Activated naive CD8-positive, alpha-beta T cell treated with anti-CD3 and anti-CD28 coated beads for 36 hours (primary cell): ENCODE measurements around the gene FBXO2. TPM values are rescaled to one million over a fixed set of nuclear protein-coding genes. Genes with fewer than 3 reads are reported as not detected.

Source experiments
- DNase-seq: peaks from one replicate; pipeline ENCODE4 v3.0.0; 2021
- H3K27ac Mint-ChIP-seq: one replicate; pipeline ENCODE4 v1.8.0; 2022; ENCODE audit warnings: mild to moderate bottlenecking, moderate library complexity, mixed read lengths
- H3K27me3 Mint-ChIP-seq: one replicate; pipeline ENCODE4 v1.8.0; 2022; ENCODE audit warnings: mild to moderate bottlenecking, mixed read lengths
- H3K36me3 Mint-ChIP-seq: one replicate; pipeline ENCODE4 v1.8.0; 2021; ENCODE audit warnings: mild to moderate bottlenecking, mixed read lengths
- H3K4me1 Mint-ChIP-seq: one replicate; pipeline ENCODE4 v1.8.0; 2021; ENCODE audit warnings: mixed read lengths
- H3K4me3 Mint-ChIP-seq: one replicate; pipeline ENCODE4 v1.8.0; 2022; ENCODE audit warnings: mild to moderate bottlenecking, moderate library complexity, mixed read lengths
- H3K9me3 Mint-ChIP-seq: one replicate; pipeline ENCODE4 v1.8.0; 2022; ENCODE audit warnings: mixed read lengths
- total RNA-seq, 2 experiments: library from RNA; stranded (reverse); gene quantifications; one replicate each; pipeline ENCODE4 v1.2.3, GENCODE V29; 2021

Gene FBXO2, protein sequence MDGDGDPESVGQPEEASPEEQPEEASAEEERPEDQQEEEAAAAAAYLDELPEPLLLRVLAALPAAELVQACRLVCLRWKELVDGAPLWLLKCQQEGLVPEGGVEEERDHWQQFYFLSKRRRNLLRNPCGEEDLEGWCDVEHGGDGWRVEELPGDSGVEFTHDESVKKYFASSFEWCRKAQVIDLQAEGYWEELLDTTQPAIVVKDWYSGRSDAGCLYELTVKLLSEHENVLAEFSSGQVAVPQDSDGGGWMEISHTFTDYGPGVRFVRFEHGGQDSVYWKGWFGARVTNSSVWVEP
- 1 to 10 TPM; 1.5 to 1.7 TPM for total RNA-seq

DNA sequence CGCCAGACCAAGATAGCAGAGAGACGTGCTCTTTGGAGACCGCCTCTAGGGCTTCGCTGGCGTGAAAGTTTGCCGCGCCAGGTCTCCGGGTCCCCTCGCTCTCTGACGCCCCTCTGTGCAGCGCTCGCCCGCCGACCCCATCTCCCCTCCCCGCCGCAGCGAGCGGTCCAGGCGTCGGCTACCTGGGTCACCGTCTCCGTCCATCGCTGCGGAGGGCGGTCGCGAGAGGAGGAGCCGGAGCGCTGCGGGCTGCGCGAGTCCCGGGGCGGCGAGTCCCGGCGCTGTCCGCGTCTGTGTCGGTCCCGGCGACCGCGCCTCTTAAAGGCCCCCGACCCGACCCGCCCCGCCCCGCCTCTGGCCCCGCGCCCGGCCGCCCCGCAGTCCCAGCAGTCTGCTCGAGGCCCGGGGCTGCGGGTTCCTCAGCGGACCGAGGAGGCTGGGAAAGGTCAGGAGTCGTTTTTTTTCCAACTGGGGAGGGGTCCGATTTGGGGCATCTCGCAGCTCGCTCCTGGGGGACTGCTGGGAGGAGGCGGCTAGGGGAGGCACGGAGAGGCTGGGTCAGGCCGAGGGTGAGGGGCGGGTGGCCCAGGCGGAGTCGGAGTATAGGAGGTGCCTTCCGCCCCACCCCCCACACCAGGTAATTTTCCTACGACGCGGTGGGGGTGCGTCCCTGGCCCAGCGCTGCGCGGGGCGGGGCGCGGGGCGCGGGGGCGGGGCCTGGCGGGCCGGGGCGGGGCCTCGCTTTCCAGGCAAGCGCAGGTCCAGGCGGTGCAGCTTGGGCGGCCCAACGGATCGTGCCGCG lies at the start of gene FBXO2, which contains the start of gene FBXO44:
Gene FBXO2 (minus strand): TSS at position 293 of the 802 bp plus-strand sequence. CDS start 89 bp downstream, at position 204.
Gene FBXO44 (plus strand): TSS at position 741 of the 802 bp plus-strand sequence. CDS start 959 bp downstream, outside the sequence.
- no peaks in the 10 kb centered on the region for H3K36me3 Mint-ChIP-seq
- peak; percentile 62 for DNase-seq
- H3K27me3 Mint-ChIP-seq: no peaks in the 10 kb centered on the region
- H3K4me3 Mint-ChIP-seq: peak within 1 kb of the TSS; percentile 76
- peaks cover 16% of the 10 kb centered on the region for H3K4me1 Mint-ChIP-seq
- H3K9me3 Mint-ChIP-seq: no peaks in the 10 kb centered on the region
- no peak within 1 kb of the TSS for H3K27ac Mint-ChIP-seq

- DNase-seq: no peak
- no peaks in the 10 kb centered on the region for H3K36me3 Mint-ChIP-seq
- H3K4me3 Mint-ChIP-seq: no peak overlapping the region
- peaks cover 3% of the 10 kb centered on the region for H3K27me3 Mint-ChIP-seq
- H3K9me3 Mint-ChIP-seq: no peaks in the 10 kb centered on the region
- no peak overlapping the region for H3K27ac Mint-ChIP-seq
- no peaks in the 10 kb centered on the region for H3K4me1 Mint-ChIP-seq
Observed at GRCh38 chr1:11703357-11704193, 49.3 kb upstream of the FBXO2 start.

DNA sequence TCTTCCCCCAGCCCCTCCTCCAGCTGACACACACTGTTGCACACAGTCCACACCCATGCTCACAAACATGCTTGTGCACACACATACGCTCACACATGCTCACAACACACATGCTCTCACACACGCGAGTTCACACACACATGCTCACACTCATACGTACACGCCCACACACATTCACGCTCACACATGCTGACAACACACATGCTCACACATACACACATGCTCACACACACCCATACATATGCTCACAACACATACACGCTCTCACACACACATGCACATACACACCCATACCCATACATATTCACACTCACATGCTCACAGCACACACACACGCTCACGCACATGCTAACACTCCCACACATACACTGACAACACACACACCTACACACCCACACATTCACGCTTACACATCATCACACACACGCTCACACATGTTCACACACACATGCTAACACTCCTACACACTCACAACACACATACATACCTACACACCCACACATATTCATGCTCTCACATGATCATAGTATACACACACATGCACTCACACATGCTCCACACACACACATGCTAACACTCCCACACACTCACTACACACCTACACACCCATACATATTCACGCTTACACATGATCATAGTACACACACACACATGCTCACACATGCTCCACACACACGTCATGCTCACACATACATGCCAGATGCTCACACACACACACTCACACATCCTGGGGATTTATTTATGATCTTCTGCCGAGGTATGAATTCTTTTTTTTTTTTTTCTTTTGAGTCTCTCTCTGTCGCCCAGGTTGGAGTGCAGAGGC lies 48.0 kb upstream of the FBXO2 start:
- H3K9me3 Mint-ChIP-seq: no peaks in the 10 kb centered on the region
- no peak overlapping the region for H3K4me3 Mint-ChIP-seq
- H3K27ac Mint-ChIP-seq: no peak overlapping the region
- peaks cover 3% of the 10 kb centered on the region for H3K27me3 Mint-ChIP-seq
- H3K36me3 Mint-ChIP-seq: no peaks in the 10 kb centered on the region
- DNase-seq: no peak
- peaks cover 3% of the 10 kb centered on the region for H3K4me1 Mint-ChIP-seq

- peaks cover 3% of the 10 kb centered on the region for H3K27me3 Mint-ChIP-seq
- H3K36me3 Mint-ChIP-seq: no peaks in the 10 kb centered on the region
- H3K27ac Mint-ChIP-seq: no peak overlapping the region
- no peaks in the 10 kb centered on the region for H3K9me3 Mint-ChIP-seq
- peaks cover 3% of the 10 kb centered on the region for H3K4me1 Mint-ChIP-seq
- H3K4me3 Mint-ChIP-seq: no peak overlapping the region
- no peak for DNase-seq
Observed at GRCh38 chr1:11701551-11701961, 47.3 kb upstream of the FBXO2 start.

DNA sequence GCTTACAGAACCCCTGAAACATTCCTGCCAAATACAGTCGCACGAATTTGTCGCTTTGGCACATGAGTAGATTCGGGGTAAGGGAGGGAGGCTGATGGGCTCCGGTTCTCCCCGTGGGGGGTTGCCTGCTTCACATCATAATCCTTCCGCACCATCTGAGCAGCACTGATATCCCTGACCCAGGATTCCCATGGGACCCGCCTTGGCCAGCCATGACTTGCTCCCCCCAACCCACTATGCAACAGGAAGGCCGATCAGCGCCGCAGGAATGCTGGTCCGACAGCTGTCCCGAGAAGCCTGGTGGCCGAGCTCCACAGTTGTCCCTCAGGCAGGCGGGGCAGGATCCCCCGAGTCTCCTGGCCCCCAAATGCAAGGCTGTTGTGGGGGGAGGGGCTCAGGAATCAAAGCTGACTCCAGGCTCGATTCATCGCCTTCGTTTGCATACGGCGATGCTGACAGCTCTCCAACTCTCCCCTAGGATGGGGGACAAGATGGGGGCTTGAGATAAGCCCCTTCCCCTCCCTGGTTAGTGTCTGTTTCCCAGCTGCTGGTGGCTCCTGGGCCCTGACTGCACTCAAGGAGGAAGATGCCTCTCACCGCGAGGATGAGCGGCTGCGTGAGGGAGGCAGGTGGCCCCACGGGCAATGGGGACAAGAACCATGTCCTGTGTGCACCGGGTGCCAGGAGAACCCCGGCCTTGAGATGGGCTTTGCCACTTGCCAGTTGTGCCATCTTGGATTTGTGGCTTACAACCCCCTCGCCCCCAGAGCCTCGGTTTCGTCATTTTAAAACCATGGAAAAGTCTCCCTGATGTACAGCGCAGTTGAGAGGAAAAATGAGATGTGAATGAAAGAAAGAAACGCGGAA lies 46.6 kb upstream of the FBXO2 start:
- Mint-ChIP-seq H3K4me3 (no peak overlapping the region), H3K9me3 (no peaks in the 10 kb centered on the region), H3K36me3 (no peaks in the 10 kb centered on the region), H3K27ac (no peak overlapping the region), H3K27me3 (peaks cover 3% of the 10 kb centered on the region), H3K4me1 (peaks cover 3% of the 10 kb centered on the region)
- no peak for DNase-seq

DNA sequence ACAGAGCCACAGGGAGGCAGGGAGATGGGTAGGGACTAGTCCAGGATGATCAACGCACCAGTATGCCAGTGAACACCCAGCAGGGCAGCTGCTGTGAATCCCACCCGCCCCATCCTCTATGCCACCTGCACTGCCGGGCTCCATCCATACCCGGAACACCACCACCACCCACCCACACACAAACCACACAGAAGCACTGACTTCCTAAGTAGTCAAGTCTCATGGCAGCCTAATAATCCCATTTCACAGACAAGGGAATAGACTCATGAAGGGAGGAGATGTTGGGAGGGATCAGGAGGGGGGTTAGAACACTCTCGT lies 43.6 kb upstream of the FBXO2 start:
- no peak for DNase-seq
- no peaks in the 10 kb centered on the region for H3K36me3 Mint-ChIP-seq
- no peak overlapping the region for H3K4me3 Mint-ChIP-seq
- H3K27ac Mint-ChIP-seq: no peak overlapping the region
- peaks cover 10% of the 10 kb centered on the region for H3K4me1 Mint-ChIP-seq
- peaks cover 14% of the 10 kb centered on the region for H3K27me3 Mint-ChIP-seq
- H3K9me3 Mint-ChIP-seq: no peaks in the 10 kb centered on the region

- Mint-ChIP-seq H3K4me3 (no peak overlapping the region), H3K4me1 (peaks cover 15% of the 10 kb centered on the region), H3K9me3 (no peaks in the 10 kb centered on the region), H3K36me3 (no peaks in the 10 kb centered on the region), H3K27ac (no peak overlapping the region), H3K27me3 (peaks cover 19% of the 10 kb centered on the region)
- no peak for DNase-seq
Observed at GRCh38 chr1:11697188-11697892, 43.1 kb upstream of the FBXO2 start.

GRCh38 chr1:11695861-11696260 lies 41.6 kb upstream of the FBXO2 start:
- no peaks in the 10 kb centered on the region for H3K9me3 Mint-ChIP-seq
- H3K27me3 Mint-ChIP-seq: peaks cover 24% of the 10 kb centered on the region
- H3K27ac Mint-ChIP-seq: no peak overlapping the region
- DNase-seq: no peak
- peaks cover 18% of the 10 kb centered on the region for H3K4me1 Mint-ChIP-seq
- no peaks in the 10 kb centered on the region for H3K36me3 Mint-ChIP-seq
- H3K4me3 Mint-ChIP-seq: no peak overlapping the region

DNA sequence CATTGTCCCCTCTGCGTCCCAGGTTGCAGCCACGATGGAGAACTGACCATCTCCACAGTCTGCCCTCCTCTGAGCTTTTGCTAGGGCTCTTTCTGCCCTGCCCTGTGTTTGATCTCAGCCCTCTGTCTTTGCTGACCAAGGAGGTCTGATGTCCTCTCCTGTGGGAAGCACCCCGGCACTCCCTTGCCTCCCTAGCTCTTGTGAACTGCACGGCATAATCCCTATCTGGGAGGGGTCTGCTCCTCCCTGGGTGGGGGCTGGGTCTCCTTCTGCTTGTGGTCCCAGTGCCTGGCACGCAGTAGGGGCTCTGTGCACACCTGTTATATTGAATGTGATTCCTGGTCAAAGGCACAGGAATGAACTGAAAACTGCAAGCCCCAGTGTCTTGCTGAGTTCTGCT lies 39.7 kb upstream of the FBXO2 start:
- no peak overlapping the region for H3K27ac Mint-ChIP-seq

DNA sequence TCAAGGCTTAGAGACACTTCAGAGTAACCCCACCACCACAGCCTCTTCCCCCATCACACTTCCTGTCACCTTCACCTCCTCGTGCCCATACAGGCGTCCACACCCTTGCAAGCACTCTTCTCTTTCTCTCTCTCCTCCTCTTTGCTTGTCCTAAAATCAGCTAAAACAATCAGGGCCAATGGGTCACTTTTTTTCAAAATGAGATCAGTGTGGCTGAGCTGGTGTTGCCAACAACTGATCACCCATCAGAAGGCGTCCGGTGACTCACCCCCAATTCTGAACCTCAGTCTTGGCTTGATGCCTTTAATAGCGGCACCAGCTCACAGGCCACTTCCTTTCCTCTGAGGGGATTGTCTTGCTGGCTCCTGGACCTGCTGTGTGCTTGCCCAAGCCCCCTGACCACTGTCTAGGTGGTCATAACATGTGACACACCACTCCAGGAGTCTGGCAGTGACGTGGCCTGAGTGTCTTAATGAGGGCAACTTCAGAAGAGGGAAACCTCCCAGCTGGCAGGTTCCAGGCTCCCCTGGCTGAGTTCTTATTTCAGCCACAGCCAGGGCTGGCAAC lies 38.9 kb upstream of the FBXO2 start:
- H3K4me3 Mint-ChIP-seq: peak overlapping the region; percentile 11
- peaks cover 50% of the 10 kb centered on the region for H3K27me3 Mint-ChIP-seq
- no peak overlapping the region for H3K27ac Mint-ChIP-seq
- H3K4me1 Mint-ChIP-seq: peaks cover 27% of the 10 kb centered on the region
- no peaks in the 10 kb centered on the region for H3K36me3 Mint-ChIP-seq
- H3K9me3 Mint-ChIP-seq: no peaks in the 10 kb centered on the region
- DNase-seq: peak; percentile 51

More for the DNA sequence above, 39.7 kb upstream of the FBXO2 start:
- Mint-ChIP-seq H3K4me1 (peaks cover 27% of the 10 kb centered on the region), H3K27me3 (peaks cover 42% of the 10 kb centered on the region), H3K9me3 (no peaks in the 10 kb centered on the region), H3K36me3 (no peaks in the 10 kb centered on the region), H3K4me3 (no peak overlapping the region)
- DNase-seq: no peak

GRCh38 chr1:11691928-11692711 lies 37.9 kb upstream of the FBXO2 start:
- no peak for DNase-seq
- Mint-ChIP-seq H3K9me3 (no peaks in the 10 kb centered on the region), H3K4me3 (peak overlapping the region; percentile 63), H3K27ac (no peak overlapping the region), H3K27me3 (peaks cover 57% of the 10 kb centered on the region), H3K4me1 (peaks cover 24% of the 10 kb centered on the region), H3K36me3 (no peaks in the 10 kb centered on the region)

GRCh38 chr1:11691302-11691914 lies 37.2 kb upstream of the FBXO2 start, which contains the start of gene DRAXIN:
DRAXIN (plus strand) TSS chr1:11691710; CDS start chr1:11706259, 14,549 bp downstream.
- H3K4me1 Mint-ChIP-seq: peaks cover 24% of the 10 kb centered on the region
- peak within 1 kb of the TSS; percentile 63 for H3K4me3 Mint-ChIP-seq
- peaks cover 57% of the 10 kb centered on the region for H3K27me3 Mint-ChIP-seq
- H3K36me3 Mint-ChIP-seq: no peaks in the 10 kb centered on the region
- peak; percentile 21 for DNase-seq
- H3K27ac Mint-ChIP-seq: no peak within 1 kb of the TSS
- no peaks in the 10 kb centered on the region for H3K9me3 Mint-ChIP-seq
